ENCODE measurements around the gene PROSER1.

DNA sequence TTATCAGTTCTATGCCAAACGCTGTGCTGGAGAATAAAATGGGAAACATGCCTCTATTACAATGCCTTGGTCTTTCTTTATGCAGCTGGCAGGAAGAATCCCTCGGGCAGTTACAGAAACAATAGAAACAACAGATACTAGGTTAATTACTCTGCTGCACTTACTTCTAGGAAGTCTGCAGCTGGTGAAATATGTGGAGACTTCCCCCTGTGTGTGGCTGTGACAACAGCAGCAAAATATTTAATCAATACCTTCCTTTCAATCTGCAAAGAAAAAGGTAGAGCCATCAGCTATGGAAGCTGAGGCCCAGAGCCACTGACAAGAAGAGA lies 57.2 kb downstream of the PROSER1 start:
- TF ChIP-seq, protein P1, sequence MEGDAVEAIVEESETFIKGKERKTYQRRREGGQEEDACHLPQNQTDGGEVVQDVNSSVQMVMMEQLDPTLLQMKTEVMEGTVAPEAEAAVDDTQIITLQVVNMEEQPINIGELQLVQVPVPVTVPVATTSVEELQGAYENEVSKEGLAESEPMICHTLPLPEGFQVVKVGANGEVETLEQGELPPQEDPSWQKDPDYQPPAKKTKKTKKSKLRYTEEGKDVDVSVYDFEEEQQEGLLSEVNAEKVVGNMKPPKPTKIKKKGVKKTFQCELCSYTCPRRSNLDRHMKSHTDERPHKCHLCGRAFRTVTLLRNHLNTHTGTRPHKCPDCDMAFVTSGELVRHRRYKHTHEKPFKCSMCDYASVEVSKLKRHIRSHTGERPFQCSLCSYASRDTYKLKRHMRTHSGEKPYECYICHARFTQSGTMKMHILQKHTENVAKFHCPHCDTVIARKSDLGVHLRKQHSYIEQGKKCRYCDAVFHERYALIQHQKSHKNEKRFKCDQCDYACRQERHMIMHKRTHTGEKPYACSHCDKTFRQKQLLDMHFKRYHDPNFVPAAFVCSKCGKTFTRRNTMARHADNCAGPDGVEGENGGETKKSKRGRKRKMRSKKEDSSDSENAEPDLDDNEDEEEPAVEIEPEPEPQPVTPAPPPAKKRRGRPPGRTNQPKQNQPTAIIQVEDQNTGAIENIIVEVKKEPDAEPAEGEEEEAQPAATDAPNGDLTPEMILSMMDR (IDR thresholded peaks at IDR 0.05; ENCODE audit: low read depth, low read length, missing input control) = no peak
- no peak for TF ChIP-seq YY1 (IDR thresholded peaks at IDR 0.05)
- TF ChIP-seq SP1 (IDR thresholded peaks at IDR 0.05) = no peak
- TF ChIP-seq, protein P2, sequence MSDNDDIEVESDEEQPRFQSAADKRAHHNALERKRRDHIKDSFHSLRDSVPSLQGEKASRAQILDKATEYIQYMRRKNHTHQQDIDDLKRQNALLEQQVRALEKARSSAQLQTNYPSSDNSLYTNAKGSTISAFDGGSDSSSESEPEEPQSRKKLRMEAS (IDR thresholded peaks at IDR 0.05) = no peak
- no peak for TF ChIP-seq TAF1 (conservative IDR thresholded peaks at IDR 0.05)
- TF ChIP-seq, protein P3, sequence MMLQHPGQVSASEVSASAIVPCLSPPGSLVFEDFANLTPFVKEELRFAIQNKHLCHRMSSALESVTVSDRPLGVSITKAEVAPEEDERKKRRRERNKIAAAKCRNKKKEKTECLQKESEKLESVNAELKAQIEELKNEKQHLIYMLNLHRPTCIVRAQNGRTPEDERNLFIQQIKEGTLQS (IDR thresholded peaks at IDR 0.05) = no peak

Measured in liver (tissue), 3 donors.